Forelimb muscle (tissue), 1 donor: Measurements from ENCODE around the gene WDR70. TPM values are rescaled to one million over a fixed set of nuclear protein-coding genes. Genes with fewer than 3 reads are reported as not detected.
"Not testable (repeated sequence)": the region's sequence is repeated elsewhere in the genome, so short reads cannot be mapped to it uniquely, and the experiment has no call there.

Experiments used
- DNase-seq: peaks from one replicate; pipeline ENCODE4 v3.0.0-alpha.2; 2013; ENCODE audit warnings: low read depth
- polyA plus RNA-seq: library from polyadenylated mRNA; unstranded; fragments of 120-200 nt; gene quantifications from one replicate; pipeline ENCODE4 v1.2.1, GENCODE V29; 2013; ENCODE audit not compliant: insufficient read length

WDR70 gene
- polyA plus RNA-seq, 1 donor, result 27.8 TPM

GRCh38 chr5:37683072-37683471 is 304.0 kb downstream of the WDR70 start:
- DNase-seq, result no peak

GRCh38 chr5:37685211-37685610 is 306.1 kb downstream of the WDR70 start:
- DNase-seq, result no peak

- no peak for DNase-seq
Observed at GRCh38 chr5:37685816-37686215, 306.7 kb downstream of the WDR70 start.

GRCh38 chr5:37688925-37689324 is 309.8 kb downstream of the WDR70 start:
- not testable (repeated sequence) for DNase-seq

DNA sequence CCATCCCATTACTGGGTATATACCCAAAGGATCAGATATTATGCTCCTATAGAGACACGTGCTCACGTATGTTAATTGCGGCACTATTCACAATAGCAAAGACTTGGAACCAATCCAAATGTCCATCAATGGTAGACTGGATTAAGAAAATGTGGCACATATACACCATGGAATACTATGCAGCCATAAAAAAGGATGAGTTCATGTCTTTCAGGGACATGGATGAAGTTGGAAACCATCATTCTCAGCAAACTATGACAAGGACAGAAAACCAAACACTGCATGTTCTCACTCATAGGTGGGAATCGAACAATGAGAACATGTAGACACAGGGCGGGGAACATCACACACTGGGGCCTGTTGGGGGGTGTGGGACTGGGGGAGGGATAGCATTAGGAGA is 315.2 kb downstream of the WDR70 start:
- not testable (repeated sequence) for DNase-seq

DNA sequence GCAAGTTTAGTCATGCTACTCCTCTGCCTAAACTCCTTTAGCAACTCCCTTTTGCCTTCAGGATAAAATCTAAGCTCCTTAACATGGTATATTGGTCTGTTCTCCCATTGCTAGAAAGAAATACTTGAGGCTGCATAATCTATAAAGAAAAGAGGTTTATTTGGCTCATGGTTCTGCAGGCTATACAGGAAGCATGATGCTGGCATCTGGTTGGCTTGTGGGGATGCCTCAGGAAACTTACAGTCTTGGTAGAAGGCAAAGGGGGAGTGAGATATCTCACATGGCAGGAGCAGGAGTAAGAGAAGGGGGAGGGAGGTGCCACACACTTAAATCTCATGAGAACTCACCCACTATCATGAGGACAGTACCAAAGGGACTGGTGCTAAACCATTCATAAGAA is 315.7 kb downstream of the WDR70 start:
- DNase-seq, result no peak

DNA sequence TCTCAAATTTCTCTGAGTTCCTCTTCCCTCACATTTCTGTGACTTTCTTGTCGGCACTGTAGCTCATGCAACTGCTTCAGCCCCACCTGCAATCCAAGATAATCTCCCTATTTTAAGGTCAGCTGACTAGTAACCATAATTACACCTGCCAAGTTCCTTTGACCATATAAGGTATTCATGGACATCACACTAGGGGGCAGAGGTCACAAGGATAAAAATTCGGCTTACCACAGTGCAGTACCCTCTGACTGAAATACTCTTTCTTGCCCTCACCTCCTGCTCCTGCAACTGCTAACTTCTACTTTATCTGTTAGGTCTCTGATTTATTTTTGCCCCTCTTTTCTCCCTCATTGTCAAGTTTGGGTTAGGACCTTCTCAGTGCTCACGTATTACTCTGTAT is 316.5 kb downstream of the WDR70 start:
- DNase-seq, result no peak

- no peak for DNase-seq
Observed at GRCh38 chr5:37696190-37697021, 317.3 kb downstream of the WDR70 start.

DNA sequence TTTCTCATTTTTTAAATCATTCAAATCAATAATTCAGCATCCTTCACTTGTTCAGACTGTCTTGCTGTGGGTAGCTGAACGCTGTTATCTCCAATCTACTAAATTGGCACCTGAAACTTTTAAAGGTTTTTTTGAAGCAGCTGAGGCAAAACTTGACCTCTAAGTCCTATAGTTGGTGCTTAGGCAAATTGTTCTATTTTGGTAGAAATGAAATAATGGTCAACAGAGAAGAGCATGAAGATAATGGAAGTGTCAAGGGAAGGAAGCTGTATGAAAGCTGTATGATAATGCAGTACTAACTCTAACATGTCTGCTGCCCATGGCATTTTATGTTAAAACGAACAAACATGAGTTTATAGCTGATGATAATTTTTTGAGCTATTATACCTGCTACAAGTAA is 322.8 kb downstream of the WDR70 start:
- no peak for DNase-seq

DNA sequence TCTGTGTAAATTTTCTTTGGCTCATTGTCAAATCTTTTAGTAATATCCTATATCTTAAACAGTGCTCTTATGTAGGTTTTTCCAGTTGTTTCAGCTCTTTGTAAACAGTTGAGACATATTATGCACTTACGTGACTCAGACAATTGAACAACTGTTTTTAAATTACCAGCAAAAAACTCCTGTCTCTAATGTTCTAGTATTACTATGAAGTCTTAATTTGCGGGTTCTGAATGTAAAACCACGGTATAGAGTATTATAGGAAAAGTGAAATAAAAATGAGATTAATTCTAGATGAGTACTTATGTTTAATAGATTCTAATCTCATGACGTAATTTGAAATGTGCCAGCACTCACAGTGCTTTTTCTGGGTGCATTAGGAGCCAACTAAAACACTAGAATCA is 324.7 kb downstream of the WDR70 start:
- no peak for DNase-seq

- no peak for DNase-seq
Observed at GRCh38 chr5:37704406-37704805, 325.3 kb downstream of the WDR70 start.

GRCh38 chr5:37709020-37709419 is 329.9 kb downstream of the WDR70 start:
- DNase-seq, result no peak

DNA sequence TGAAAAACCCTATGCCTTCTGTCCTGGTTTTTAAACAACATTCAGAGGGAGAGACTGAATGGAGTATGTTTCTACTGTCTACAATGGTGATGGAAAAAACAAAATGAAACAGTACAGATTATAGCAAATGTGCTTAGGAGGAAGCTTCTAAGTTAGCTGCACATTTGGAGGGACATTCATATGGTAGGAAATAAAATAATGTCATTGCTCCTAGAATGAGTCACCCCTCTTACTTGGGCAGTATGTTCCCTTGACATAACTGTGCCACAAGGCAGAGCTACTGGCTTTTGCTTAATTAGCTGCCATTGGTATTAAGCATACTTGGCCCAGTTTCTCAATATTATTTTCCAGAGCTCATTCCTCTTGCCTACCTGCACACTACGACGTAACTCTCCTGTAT is 331.8 kb downstream of the WDR70 start:
- DNase-seq, result no peak

DNA sequence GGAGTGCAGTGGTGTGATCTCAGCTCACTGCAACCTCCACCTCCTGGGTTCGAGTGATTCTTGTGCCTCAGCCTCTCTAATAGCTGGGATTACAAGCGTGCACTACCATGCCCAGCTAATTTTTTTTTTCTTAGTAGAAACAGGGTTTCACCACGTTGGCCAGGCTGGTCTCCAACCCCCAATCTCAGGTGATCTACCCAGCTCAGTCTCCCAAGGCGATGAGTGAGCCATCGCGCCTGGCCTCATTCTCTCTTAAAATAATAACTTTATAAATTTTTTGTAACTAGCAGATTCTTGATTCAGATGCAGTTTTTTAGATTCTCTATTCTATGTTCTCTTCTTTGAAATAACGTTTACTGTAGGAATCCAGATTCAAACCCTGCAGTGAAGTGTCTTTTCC is 333.6 kb downstream of the WDR70 start:
- DNase-seq, result no peak

GRCh38 chr5:37714756-37715155 is 335.6 kb downstream of the WDR70 start:
- no peak for DNase-seq

- no peak for DNase-seq
Observed at GRCh38 chr5:37715361-37715760, 336.2 kb downstream of the WDR70 start.

DNA sequence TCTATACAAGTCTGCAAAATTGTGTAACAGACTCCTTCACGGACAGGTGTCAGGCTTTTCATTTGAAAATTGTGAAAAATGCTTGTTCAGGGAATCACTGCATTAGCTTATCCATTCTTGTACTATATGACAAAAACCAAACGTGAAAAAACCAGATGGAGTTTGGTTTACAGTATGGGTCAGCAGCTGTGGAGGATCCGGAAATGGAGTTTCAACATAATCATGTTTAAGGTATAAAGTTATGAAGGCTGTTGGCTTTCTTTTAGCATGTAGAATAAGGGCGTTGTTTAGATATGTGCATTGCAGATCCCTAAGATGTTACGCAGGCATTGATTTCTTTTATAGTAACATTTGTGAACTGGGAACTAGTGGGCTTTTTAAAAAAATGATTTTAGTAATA is 336.9 kb downstream of the WDR70 start:
- DNase-seq, result no peak

- DNase-seq, result no peak
Observed at GRCh38 chr5:37716405-37716804, 337.3 kb downstream of the WDR70 start.

DNA sequence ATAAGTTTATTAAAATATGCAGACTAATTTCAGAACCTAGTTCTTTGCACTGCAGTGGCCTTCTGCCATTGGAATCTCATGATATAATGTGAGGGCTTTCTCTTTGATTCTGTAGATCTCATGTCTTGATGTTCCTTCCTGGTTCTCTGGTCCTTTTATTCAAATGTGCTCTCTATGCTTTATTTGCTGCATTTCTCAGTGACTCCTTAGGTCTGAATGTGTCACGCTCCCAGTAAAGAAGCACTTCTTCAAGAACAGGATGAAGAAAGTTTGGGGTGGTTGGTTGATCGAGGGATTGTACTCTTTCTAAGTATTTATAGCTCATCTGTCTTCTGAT is 338.1 kb downstream of the WDR70 start:
- no peak for DNase-seq

GRCh38 chr5:37717613-37718431 is 338.7 kb downstream of the WDR70 start:
- DNase-seq, result peak; percentile 36

DNA sequence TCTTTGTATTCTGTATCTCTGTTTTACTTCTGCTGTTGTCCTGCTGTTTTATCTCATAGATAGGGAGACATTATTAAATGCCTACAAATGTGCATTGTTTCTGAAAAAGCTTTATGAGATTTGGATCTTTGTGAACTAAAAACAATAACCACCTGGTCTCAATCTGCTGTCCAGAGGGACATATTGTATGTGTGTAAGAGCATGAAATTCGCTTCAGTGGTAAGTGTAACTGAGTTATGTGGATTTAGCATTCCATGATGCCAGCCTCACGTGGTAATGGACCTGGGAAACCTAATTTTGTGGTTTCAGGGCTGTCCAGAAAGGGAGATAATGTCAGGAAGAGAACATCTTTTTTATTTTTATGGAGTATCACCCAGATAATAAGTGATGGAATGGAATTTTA is 341.4 kb downstream of the WDR70 start:
- DNase-seq, result no peak

- no peak for DNase-seq
Observed at GRCh38 chr5:37721447-37721871, 342.3 kb downstream of the WDR70 start.
